Esophagus mucosa (tissue), 1 donor: ENCODE results near the gene NXT2. TPM values are rescaled to one million over a fixed set of nuclear protein-coding genes. Genes with fewer than 3 reads are reported as not detected.
"Not testable (repeated sequence)": the region's sequence is repeated elsewhere in the genome, so short reads cannot be mapped to it uniquely, and the experiment has no call there.

Experiments used
- ATAC-seq: fragments of 200-7000 bp; cut with Tn5 transposase; one replicate; pipeline ENCODE4 v1.9.1; 2020
- total RNA-seq: library from RNA; stranded (reverse); gene quantifications from one replicate; pipeline ENCODE4 v1.2.4, GENCODE V29; 2023
- donor health status: DM: yes; HTN: yes; CAD: no.

Gene NXT2
- 8.5 TPM for total RNA-seq

DNA sequence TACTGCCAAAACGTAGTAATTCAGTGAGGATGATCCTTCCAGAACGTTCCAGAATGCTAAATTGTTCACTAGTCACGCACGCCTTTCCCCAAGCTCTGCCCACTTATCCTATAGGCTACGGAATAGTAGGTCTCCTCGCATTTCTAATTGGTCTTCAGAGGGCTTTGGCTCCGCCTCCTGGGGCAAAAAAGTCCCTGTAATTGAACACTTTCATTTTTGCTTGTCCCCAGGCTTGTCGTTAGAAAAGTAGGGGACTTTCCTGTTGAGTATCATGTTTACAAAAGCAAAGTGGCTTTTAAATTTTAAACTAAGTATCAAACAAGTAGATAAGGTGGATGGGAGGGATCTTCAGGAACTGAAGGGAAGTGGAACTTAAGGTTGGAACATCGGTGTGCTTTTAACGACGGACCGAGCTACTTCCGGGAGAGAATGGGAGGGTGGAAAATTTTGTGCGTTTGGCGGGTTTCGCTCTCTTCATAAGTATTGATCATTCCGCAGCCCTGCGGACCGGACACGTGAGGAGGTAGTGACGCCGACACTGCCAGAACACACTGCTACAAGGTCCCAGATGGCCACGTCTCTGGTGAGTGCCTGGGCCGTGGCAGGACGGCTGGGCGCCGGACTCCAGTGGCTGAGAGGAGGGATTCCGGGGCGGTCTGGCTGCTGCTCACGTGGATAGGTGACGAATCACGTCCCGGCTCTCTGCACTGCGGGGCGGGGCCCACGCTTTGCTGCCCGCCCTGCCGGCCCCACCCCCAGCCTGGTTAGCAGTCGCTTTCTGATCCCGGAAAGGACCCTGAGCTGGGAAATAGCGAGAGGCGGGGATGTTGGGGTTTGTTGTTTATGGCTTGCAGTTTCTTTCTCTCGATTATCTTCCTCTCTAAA, at the start of gene NXT2:
NXT2 (plus strand) TSS at position 406 of the 885 bp plus-strand sequence; CDS start at position 569, 163 bp downstream.
- ATAC-seq: peak; percentile 99

DNA sequence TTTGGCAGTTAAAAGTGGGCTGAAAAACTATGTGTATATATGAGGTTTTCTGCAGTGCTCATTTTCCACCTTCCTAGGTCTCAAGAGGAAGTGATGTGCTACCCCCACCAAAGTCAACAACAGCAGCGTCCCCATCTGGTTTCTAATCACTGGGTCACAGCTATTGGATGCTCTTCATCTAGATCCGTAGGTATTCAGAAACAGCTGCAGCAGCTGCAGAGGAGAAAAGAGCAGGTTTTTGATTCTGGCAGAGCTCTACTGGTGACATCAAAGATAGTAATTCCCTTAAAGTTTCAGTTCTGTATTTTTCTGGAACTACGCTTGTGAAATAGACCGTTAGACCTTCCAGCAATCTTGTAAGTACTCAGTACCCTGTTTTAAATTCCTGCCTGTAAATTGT, 49.0 kb upstream of the NXT2 start:
- ATAC-seq: no peak

DNA sequence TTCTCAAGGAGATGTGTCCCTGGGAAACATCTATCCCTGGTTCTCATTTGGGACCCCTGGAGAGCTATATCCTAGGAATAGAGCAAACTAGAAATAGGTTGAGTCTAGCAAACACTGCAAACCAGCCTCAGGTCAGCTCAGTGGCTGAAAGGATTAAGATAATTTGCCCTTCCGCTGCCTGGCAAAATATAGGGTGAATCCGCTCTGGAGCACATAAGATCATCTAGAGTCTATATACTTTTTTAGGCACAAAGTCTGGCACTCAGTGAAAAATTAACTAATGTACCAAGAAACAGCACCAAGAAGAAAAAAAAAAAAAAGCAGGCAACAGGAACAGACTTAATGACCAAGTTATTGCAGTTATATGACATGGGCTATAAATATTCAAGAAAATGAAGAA, 47.5 kb upstream of the NXT2 start:
- no peak for ATAC-seq

DNA sequence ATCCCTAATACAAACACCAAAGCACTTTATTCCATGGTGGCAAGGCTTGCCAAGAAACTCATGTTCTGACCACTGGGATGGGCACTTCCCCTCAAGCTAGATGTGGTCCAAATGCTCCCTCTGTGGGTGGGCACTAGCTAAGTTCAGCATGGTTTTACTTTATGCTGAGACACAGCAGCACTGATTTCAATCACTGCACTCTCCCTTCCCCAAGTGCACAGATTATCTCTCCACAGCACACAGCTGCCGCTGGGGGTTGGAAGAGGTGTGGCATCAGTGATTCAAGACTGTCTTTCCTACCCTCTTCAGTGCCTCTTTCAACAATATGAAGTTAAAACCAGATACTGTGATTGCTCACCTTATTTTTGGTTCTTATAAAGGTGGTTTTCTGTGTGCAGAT, 38.2 kb upstream of the NXT2 start:
- no peak for ATAC-seq

DNA sequence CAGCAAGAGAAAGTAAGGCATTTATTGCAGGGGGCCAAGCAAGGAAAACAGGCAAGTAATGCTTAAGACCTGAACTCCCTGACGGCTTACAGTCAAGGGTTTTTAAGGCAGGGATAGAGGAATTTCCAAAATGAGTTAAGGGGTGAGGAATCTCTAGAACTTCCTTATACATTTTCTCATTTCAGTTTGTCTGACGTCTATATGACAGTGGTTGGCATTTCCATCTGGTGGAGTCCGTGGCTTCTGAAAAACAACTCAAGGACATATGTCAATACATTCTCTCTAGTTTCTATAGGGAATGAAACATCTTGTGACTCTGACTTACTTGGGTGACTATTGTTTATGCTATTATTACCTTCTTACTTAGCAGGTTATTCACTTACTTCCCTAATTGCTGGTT, 35.5 kb upstream of the NXT2 start:
- ATAC-seq: no peak

DNA sequence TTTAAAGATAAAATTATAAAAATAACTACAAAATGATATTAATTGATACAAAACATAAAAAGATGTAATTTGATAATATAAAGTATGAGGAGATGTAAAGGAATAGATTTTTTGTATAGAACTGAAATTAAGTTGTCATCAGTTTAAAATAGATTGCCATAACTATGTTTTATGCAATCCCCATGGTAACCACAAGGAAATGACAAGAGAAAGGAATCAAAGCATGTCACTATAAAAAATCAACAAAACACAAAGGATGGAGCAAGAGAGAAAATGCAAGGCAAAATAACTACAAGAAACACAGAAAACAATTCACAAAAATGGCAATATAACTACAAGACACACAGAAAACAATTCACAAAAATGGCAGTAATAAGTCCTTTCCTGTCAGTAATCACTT, 27.7 kb upstream of the NXT2 start:
- no peak for ATAC-seq

DNA sequence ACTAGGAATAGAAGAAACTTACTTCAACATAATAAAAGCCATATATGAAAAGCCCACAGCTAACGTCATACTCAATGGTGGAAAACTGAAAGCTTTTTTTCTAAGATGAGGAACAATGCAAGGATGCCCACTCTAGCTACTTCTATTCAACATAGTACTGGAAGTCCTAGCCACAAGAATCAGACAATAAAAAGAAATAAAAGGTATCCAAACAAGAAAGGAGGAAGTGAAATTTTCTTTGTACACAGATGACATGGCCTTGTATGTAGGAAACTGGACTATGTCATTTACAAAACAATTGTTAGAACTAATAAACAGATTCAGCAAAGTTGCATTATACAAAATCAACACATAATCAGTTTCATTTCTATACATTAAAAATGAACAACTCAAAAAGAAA, 25.5 kb upstream of the NXT2 start:
- ATAC-seq: no peak

DNA sequence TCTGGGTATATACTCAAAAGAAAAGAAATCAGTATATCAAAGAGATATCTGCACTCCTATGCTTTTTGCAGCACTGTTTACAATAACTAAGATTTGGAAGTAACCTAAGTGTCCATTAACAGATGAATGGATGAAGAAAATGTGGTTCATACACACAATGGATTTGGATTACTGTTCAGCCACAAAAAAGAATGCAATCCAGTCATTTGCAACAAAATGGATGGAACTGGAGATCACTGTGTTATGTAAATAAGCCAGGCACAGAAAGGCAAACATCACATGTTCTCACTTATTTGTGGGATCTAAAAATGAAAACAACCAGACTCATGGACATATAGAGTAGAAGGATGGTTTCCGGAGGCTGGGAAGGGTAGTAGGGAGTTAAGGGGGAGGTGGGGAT, 17.6 kb upstream of the NXT2 start:
- ATAC-seq: no peak

DNA sequence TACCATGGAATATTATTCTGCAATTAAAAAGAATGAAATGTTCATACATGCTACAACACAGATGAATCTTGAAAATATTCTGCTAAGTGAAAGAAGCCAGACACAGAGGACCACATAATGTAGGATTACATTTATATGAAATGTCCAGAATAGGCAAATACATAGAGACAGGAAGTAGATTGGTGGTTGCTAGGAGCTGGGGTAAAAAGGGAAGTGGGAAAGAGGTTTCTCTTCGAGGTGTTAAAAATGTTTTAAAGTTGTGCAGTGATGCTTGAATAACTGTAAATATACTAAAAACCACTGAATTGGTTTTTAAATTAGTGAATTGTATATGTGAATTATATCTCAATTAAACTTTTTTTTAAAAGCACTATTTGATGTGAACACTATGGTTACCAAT, 3.6 kb upstream of the NXT2 start:
- ATAC-seq: no peak

DNA sequence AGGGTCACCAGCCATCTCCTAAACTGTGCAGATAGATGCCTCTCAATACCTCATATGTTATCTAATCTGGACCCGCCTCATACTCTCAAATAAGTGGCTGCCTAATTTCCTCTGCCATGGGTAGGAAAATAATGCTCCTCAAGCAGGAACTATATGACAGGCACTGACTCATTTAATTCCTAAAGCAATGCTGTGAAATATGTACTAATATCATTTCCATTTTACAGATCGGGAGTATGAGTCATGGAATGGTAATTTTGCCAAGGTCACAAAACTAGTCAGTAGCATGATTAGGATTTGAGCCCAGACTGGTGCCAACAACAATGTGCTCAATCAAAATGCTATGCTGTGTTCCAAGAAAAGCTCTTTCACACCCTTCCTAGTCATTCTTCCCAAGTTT, 3.0 kb upstream of the NXT2 start:
- peak; percentile 63 for ATAC-seq

DNA sequence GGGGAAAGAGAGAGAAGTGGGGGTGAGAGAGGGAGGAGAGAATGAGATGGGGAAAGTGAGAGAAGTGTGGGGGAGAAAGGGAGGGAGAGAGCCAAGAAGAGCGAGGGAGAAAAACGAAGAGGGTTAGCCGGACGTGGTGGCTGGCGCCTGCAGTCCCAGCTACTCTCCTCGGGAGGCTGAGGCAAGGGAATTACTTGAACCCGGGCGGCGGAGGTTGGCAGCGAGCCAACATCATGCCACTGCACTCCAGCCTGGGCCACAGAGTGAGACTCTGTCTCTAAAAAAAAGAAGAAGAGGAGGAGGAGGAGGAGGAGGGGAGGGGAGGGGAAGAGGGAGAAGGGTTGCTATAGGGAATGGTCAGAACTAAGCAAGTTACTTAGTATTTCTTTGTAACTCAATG, 1.7 kb upstream of the NXT2 start:
- ATAC-seq: no peak

DNA sequence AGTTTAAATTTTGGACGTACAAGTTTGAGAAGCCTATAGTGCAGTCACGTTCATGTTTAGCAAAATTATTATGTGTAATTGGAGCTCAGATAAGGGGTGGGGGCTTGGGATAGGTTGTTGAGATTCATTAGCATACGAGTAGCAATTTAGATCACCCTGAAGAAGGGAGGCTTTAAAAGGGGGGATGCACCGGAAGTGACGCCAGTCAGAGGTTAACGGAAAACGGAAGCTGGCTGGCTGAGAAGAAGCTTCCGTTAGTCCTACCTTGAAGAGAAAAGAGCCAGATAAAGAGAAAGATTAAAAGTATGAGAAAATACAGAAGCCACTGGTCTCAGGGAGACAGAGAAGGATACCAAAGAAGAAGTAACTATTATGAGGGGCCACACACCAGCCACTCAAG, 1.1 kb upstream of the NXT2 start:
- ATAC-seq: no peak

DNA sequence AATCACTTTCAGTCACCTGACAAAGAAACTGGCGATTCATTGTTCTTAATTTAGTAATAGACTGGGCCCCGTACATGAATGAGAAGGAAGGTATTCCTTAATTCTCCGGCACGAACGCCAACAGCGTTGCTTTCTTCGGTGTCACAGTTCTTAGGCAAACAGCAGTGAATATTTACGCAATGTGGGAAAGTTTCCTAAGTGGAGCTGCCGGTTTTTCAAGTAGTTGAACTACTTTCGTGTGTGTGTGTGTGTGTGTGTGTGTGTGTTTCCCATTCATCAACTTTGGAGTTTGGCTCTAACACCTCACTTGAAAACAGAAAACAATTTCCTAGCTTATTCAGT, 651 bp downstream of the NXT2 start:
- peak; percentile 79 for ATAC-seq

DNA sequence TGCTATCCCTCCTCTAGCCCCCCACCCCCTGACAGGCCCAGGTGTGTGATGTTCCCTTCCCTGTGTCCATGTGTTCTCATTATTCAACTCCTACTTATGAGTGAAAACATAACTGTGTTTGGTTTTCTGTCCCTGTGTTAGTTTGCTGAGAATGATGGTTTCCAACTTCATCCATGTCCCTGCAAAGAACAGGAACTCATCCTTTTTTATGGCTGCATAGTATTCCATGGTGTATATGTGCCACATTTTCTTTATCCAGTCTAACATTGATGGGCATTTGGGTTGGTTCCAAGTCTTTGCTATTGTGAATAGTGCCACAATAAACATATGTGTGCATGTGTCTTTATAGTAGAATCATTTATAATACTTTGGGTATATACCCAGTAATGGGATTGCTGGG, 2.4 kb downstream of the NXT2 start:
- ATAC-seq: not testable (repeated sequence)

DNA sequence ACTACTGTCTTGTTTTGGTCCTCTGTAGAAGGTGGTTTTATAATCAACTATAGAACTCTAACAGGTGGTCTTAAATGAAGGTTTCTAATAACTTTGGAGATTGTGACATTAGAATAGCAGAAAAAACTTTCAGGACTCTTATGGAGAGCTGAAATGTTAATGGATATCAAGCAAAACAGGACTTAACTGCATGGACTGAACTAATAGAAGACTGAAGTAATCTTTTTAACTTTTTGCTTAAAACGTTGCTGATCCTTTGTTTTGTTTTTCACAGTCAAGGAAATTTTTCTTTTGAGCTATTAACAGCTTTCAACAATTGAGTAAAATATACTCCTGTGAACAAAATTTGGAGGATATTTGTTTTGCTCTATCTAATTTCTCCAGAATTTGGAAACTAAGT, 17.2 kb downstream of the NXT2 start:
- no peak for ATAC-seq

DNA sequence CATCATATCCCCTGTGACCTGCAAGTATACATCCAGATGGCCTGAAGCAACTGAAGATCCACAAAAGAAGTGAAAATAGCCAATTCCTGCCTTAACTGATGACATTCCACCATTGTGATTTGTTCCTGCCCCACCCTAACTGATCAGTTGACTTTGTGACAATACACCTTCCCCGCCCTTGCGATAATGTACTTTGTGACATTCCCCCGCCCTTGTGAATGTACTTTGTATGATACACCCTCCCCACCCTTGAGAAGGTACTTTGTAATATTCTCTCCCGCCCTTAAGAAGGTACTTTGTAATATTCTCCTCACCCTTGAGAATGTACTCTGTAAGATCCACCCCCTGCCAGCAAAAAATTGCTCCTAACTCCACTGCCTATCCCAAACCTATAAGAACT, 39.4 kb downstream of the NXT2 start:
- not testable (repeated sequence) for ATAC-seq

DNA sequence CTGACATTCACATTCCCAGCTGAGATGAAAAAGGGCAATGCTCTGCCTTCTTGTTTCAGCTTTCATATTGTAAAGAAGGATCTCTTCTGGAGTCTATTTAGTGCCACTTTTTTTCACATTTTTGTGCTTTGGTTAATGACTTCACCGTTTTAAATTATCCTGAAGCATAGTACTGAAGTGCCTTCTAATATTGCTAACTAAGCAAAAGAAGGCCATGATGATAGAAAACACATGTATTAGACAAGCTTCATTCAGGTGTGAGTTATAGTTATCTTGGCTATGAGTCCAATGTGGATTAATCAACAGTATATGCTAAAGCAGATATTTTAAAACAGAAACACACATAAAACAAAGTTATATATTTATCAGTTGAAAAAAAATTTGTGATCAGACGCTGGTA, 40.4 kb downstream of the NXT2 start:
- no peak for ATAC-seq

DNA sequence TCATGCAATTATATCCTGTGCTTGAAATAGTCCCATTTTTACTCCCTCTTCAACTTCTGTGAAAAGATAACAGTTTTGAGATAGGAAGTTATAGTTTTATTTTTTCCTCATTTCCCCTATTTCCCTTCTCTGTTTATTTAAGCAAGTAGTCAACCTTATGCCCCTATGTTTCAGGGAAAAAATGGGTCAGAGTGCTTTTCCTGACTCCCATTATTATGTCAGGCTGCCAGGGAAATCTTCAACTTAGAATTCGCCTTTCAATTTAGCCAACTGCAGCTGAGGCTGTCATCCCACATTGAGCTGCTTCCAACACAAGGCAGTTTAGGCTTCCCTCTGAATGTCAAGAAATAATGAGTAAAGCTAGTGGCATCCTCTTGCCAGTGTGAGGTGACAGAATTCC, 42.3 kb downstream of the NXT2 start:
- ATAC-seq: no peak

DNA sequence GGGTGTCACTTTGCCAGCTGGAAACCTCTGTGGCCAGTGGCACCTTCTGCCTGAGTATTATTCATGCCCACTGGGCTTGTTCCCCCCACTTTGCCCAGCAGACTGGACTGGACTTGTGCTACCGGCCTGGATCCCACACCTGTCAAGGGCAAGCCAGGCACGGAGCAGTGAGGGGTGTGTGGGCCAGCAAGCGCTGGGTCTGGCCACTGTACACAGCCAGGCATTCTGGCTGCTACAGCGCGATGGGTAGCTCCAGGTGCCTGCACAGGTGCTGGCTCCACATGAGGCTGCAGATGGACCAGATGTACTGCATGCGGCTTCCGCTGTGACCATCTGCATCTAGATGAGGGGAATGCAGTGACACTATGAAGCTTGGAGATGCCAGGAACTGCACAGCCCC, 48.8 kb downstream of the NXT2 start:
- no peak for ATAC-seq

DNA sequence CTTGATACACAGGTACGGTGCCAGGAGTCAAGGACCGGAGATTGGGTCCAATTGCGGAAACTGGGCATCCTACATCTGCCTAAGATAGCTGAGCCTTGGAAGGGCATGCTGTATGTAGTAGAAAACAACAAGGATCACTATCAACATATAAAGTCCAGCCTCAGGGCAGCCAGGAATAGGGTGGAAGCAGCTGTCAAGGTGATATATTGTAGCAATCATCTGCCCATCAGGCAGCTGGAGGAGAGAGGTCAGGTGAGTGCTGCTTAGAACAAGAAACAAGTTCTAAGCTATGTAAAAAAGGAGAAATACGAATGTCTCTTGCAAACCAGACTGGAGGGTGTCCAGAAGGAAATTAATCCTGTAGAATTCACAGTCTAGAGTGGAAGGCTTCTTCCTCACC, 53.5 kb downstream of the NXT2 start:
- ATAC-seq: no peak

Other genes starting within 250 kb of the NXT2 start
- gene GUCY2F, start 54.8 kb upstream of the NXT2 start, total RNA-seq: not detected
- gene KCNE5, start 88.3 kb downstream of the NXT2 start, total RNA-seq: not detected
- 28.7 TPM for gene ACSL4, start 196.4 kb downstream of the NXT2 start, total RNA-seq